ENCODE results near the gene KIF6. TPM values are rescaled to one million over a fixed set of nuclear protein-coding genes. Genes with fewer than 3 reads are reported as not detected.

KIF6 gene
- total RNA-seq, 6 experiments from 2014 or later = not detected

- Mint-ChIP-seq H3K27me3 (ENCODE audit: insufficient read depth) (peaks cover 1% of the 10 kb centered on the region; the same call in 1 of the 2 replicates), H3K9me3 (no peaks in the 10 kb centered on the region; the same call in 1 of the 2 replicates), H3K4me3 (no peak overlapping the region), H3K27ac (no peak overlapping the region), H3K4me1 (ENCODE audit: low read depth) (peaks cover 6% of the 10 kb centered on the region; the same call in 1 of the 2 replicates), H3K36me3 (ENCODE audit: low read depth) (no peaks in the 10 kb centered on the region)
- no peak for DNase-seq
- peak; percentile 37 for TF ChIP-seq CTCF (IDR thresholded peaks at IDR 0.05)
Measured at GRCh38 chr6:39369987-39370386, 355.2 kb downstream of the KIF6 start.

- no peak overlapping the region for H3K27ac Mint-ChIP-seq
- peaks cover 6% of the 10 kb centered on the region; the same call in 1 of the 2 replicates for H3K4me1 Mint-ChIP-seq (ENCODE audit: low read depth)
- H3K27me3 Mint-ChIP-seq (ENCODE audit: insufficient read depth) = peaks cover 3% of the 10 kb centered on the region; the same call in 1 of the 2 replicates
Measured at GRCh38 chr6:39367700-39368099, 357.5 kb downstream of the KIF6 start.

GRCh38 chr6:39366931-39367618 is 358.1 kb downstream of the KIF6 start:
- H3K4me3 Mint-ChIP-seq = no peak overlapping the region
- no peak for DNase-seq
- peaks cover 3% of the 10 kb centered on the region; the same call in 1 of the 2 replicates for H3K27me3 Mint-ChIP-seq (ENCODE audit: insufficient read depth)
- peaks cover 11% of the 10 kb centered on the region; the same call in 1 of the 2 replicates for H3K4me1 Mint-ChIP-seq (ENCODE audit: low read depth)
- H3K9me3 Mint-ChIP-seq = no peaks in the 10 kb centered on the region; the same call in 1 of the 2 replicates
- no peak for TF ChIP-seq CTCF (IDR thresholded peaks at IDR 0.05)
- H3K36me3 Mint-ChIP-seq (ENCODE audit: low read depth) = no peaks in the 10 kb centered on the region
- no peak overlapping the region for H3K27ac Mint-ChIP-seq

More at GRCh38 chr6:39367700-39368099, 357.5 kb downstream of the KIF6 start:
- no peak overlapping the region for H3K4me3 Mint-ChIP-seq
- H3K36me3 Mint-ChIP-seq (ENCODE audit: low read depth) = no peaks in the 10 kb centered on the region
- DNase-seq = no peak
- H3K9me3 Mint-ChIP-seq = no peaks in the 10 kb centered on the region; the same call in 1 of the 2 replicates
- no peak for TF ChIP-seq CTCF (IDR thresholded peaks at IDR 0.05)

GRCh38 chr6:39365281-39366074 is 359.7 kb downstream of the KIF6 start:
- DNase-seq = peak; percentile 15
- Mint-ChIP-seq H3K27me3 (ENCODE audit: insufficient read depth) (peaks cover 3% of the 10 kb centered on the region; the same call in 1 of the 2 replicates), H3K4me3 (no peak overlapping the region), H3K36me3 (ENCODE audit: low read depth) (no peaks in the 10 kb centered on the region), H3K9me3 (no peaks in the 10 kb centered on the region; the same call in 1 of the 2 replicates), H3K4me1 (ENCODE audit: low read depth) (peaks cover 12% of the 10 kb centered on the region; the same call in 1 of the 2 replicates), H3K27ac (no peak overlapping the region)
- TF ChIP-seq CTCF (IDR thresholded peaks at IDR 0.05) = no peak

GRCh38 chr6:39363280-39363679 is 361.9 kb downstream of the KIF6 start:
- no peak for DNase-seq
- no peaks in the 10 kb centered on the region for H3K9me3 Mint-ChIP-seq
- no peak overlapping the region for H3K4me3 Mint-ChIP-seq
- H3K27me3 Mint-ChIP-seq (ENCODE audit: insufficient read depth) = peaks cover 5% of the 10 kb centered on the region
- no peaks in the 10 kb centered on the region for H3K36me3 Mint-ChIP-seq (ENCODE audit: low read depth)
- H3K4me1 Mint-ChIP-seq (ENCODE audit: low read depth) = peaks cover 12% of the 10 kb centered on the region; the same call in 1 of the 2 replicates
- no peak for TF ChIP-seq CTCF (IDR thresholded peaks at IDR 0.05)
- H3K27ac Mint-ChIP-seq = no peak overlapping the region

Measured in HFFc6 (cell line).